ENCODE measurements around the gene HOOK2. TPM values are rescaled to one million over a fixed set of nuclear protein-coding genes. Genes with fewer than 3 reads are reported as not detected.

The HOOK2 gene
- total RNA-seq, 2 experiments from 2014 or later = 20.2 to 22.2 TPM

DNA sequence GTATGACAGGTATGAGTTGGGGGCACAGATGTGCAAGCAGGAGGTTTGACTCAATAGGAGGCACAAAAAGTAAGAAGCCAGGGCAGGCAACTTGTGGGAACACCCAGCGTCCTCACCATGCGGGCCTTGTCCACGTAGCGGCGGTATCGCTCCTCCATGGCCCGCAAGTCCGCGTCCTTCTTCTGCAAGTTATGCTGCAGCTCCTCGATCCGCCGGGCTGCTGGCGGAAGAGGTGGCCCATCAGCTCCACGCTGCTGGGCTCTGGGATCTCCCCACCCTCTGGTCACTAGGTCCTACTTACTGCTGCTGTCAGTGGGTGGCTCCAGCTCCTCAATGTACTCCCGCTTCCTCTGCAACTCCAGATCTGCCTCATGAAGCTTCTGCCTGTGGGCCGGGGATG lies 10.7 kb downstream of the HOOK2 start:
- Mint-ChIP-seq H3K9me3 (no peaks in the 10 kb centered on the region), H3K4me1 (ENCODE audit: low read depth) (peaks cover 9% of the 10 kb centered on the region), H3K4me3 (no peak overlapping the region), H3K27ac (no peak overlapping the region), H3K27me3 (no peaks in the 10 kb centered on the region), H3K36me3 (peaks cover 2% of the 10 kb centered on the region)
- POLR2A ChIA-PET = interaction anchor here (3.1 kb wide), 1 partner anchor 28 kb away, joined by 21 read pairs; the partner anchor contains the start of gene JUNB
- intact Hi-C loops (cut with micrococcal nuclease) = no loop called here
- no peak for DNase-seq
- CTCF ChIA-PET = interaction anchor here (0.6 to 15.7 kb wide), 15 partner anchors 9 to 340 kb away, joined by 3 to 636 read pairs (median 5); partner anchors contain the start of genes GET3, JUNB, PRDX2 and RNASEH2A

DNA sequence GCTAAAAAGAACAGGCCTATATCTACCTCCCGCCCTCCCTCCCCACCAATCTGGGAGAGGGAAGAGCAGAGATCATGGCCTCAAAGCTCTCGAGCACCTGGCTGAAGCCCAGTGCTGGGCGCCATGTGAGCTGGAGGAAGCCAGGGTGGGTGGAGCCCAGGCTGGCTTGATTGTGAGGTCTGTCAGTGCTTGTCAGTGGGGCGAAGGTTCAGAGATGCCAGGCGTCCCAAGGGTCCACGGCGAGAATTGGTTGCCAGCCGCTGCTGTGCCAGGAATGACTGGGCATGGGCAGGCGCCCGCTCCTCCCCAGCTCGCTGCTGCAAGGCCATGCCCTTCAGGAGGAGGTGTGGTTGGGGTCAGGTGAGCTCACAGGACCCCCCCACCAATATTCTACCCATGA lies 12.3 kb downstream of the HOOK2 start:
- H3K36me3 Mint-ChIP-seq = peaks cover 2% of the 10 kb centered on the region

DNA sequence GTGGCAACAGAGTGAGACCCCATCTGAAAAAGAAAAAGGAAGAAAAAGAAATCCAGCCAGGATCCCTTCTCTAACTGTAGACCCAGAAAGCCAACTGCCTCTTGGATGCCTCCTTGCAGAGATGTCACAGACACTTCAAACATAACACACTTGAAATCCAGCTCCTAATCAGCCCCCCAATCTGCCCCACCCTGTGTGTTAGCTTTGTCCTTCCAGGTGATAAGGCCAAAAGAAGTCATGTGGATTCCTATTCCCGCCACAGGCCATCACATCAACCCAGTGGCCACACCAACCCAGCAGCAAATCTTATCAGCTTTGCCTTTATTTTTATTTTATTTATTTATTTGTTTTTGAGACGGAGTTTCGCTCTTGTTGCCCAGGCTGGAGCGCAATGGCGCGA lies 15.7 kb downstream of the HOOK2 start:
- CTCF ChIA-PET = interaction anchor here (0.7 to 15.7 kb wide), 28 partner anchors 8 to 206 kb away, joined by 3 to 636 read pairs (median 6); partner anchors contain the start of genes BEST2, FARSA, FBXW9 and GET3

More for the DNA sequence above, 12.3 kb downstream of the HOOK2 start:
- H3K4me3 Mint-ChIP-seq = no peak overlapping the region
- no peaks in the 10 kb centered on the region for H3K9me3 Mint-ChIP-seq
- intact Hi-C loops (cut with micrococcal nuclease) = no loop called here
- ChIA-PET CTCF (interaction anchor here (0.5 to 15.7 kb wide), 9 partner anchors 11 to 86 kb away, joined by 3 to 636 read pairs (median 5); partner anchors contain the start of genes JUNB, PRDX2, RNASEH2A and RTBDN), POLR2A (no interaction called here)
- peaks cover under 1% of the 10 kb centered on the region for H3K27me3 Mint-ChIP-seq
- peaks cover 5% of the 10 kb centered on the region for H3K4me1 Mint-ChIP-seq (ENCODE audit: low read depth)
- no peak overlapping the region for H3K27ac Mint-ChIP-seq
- no peak for DNase-seq

DNA sequence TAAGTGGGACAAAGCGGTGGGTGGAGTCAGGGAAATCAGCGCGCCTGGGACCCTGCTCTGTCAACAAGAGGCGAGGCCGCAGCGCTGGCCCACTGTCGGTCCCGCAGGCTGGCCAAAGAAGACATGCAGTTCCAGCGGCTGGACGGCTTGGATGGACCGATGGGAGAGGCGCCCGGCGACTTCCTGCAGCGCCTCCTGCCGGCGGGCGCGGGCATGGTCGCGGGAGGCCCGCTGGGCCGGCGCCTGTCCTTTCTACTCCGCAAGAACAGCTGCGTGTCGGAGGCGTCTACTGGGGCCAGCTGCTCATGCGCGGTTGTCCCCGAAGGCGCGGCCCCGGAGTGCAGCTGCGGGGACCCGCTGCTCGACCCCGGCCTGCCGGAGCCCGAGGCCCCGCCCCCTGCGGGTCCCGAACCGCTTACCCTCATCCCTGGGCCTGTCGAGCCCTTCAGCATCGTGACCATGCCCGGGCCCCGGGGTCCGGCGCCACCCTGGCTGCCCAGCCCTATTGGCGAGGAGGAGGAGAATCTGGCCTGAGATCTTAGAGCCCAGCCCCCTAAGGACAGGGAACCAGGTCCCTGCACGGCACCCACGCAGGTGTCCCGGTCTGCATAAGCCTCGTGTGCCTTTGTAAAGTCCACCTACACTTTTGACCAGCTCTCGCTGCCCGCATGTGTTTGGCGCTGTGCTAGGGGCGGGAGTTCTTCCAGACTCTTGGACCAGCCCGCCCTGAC lies 17.6 kb downstream of the HOOK2 start:
- Mint-ChIP-seq H3K27ac (no peak overlapping the region), H3K4me3 (peak overlapping the region; percentile 48), H3K36me3 (no peaks in the 10 kb centered on the region), H3K4me1 (ENCODE audit: low read depth) (peaks cover 4% of the 10 kb centered on the region), H3K9me3 (no peaks in the 10 kb centered on the region), H3K27me3 (peaks cover 11% of the 10 kb centered on the region)
- intact Hi-C loops (cut with micrococcal nuclease) = loop anchor here (1.0 kb wide), 2 partner anchors 40 to 81 kb away; no protein-coding TSS in a partner anchor
- peak; percentile 78 for DNase-seq
- POLR2A ChIA-PET = interaction anchor here (1.3 to 1.4 kb wide), 2 partner anchors 24 to 39 kb away, joined by 3 to 5 read pairs; no protein-coding TSS in a partner anchor
- CTCF ChIA-PET = interaction anchor here (0.5 to 15.7 kb wide), 36 partner anchors 11 to 208 kb away, joined by 3 to 636 read pairs (median 5); partner anchors contain the start of genes DHPS, FBXW9, GCDH and GET3

More for the DNA sequence above, 15.7 kb downstream of the HOOK2 start:
- Mint-ChIP-seq H3K4me3 (no peak overlapping the region), H3K27ac (no peak overlapping the region), H3K9me3 (no peaks in the 10 kb centered on the region), H3K36me3 (peaks cover 2% of the 10 kb centered on the region), H3K4me1 (ENCODE audit: low read depth) (peaks cover 4% of the 10 kb centered on the region), H3K27me3 (peaks cover 10% of the 10 kb centered on the region)
- no peak for DNase-seq
- intact Hi-C loops (cut with micrococcal nuclease) = loop anchor here (1.0 kb wide), 1 partner anchor 37 kb away; no protein-coding TSS in a partner anchor
- POLR2A ChIA-PET = interaction anchor here (1.7 kb wide), 1 partner anchor 36 kb away, joined by 8 read pairs; no protein-coding TSS in a partner anchor

DNA sequence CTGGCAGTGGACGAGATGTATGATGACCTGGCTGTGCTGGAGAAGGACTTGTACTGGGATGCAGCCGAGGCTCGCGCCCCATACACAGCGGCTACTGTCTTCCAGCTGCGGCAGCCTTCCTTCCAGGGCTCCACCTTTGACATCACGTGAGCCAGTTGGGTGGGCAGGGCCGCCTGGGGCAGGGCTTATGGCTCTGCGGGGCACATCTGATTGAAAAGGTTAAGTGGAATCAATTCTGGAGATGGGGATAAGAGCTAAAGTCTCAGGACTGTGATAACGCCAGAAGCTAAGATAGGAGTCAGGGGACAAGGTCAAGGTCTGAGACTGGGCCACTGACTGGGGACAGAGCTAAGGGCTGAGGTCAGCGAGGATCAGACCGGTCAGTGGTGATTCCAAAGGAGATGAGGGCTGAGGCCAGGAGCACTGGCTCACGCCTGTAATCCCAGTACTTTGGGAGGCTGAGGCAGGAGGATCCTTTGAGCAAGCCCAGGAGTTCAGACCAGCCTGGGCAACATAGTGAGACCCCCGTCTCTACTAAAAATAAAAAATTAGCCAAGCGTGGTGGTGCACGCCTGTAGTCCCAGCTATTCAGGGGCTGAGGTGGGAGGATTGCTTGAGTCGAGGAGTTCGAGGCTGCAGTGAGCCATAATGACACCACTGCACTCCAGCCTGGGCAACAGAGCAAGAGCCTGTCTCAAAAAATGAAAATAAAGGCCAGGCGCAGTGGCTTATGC lies 19.0 kb downstream of the HOOK2 start:
- intact Hi-C loops (cut with micrococcal nuclease) = no loop called here
- DNase-seq = no peak
- POLR2A ChIA-PET = interaction anchor here (0.6 kb wide), 1 partner anchor 27 kb away, joined by 3 read pairs; no protein-coding TSS in a partner anchor
- no peak overlapping the region for H3K27ac Mint-ChIP-seq
- no peaks in the 10 kb centered on the region for H3K36me3 Mint-ChIP-seq
- no peak overlapping the region for H3K4me3 Mint-ChIP-seq
- peaks cover 4% of the 10 kb centered on the region for H3K4me1 Mint-ChIP-seq (ENCODE audit: low read depth)
- CTCF ChIA-PET = interaction anchor here (0.6 to 15.7 kb wide), 8 partner anchors 9 to 126 kb away, joined by 3 to 636 read pairs (median 31); partner anchors contain the start of genes GET3, JUNB, PRDX2 and RNASEH2A
- H3K27me3 Mint-ChIP-seq = peaks cover 11% of the 10 kb centered on the region
- no peaks in the 10 kb centered on the region for H3K9me3 Mint-ChIP-seq

DNA sequence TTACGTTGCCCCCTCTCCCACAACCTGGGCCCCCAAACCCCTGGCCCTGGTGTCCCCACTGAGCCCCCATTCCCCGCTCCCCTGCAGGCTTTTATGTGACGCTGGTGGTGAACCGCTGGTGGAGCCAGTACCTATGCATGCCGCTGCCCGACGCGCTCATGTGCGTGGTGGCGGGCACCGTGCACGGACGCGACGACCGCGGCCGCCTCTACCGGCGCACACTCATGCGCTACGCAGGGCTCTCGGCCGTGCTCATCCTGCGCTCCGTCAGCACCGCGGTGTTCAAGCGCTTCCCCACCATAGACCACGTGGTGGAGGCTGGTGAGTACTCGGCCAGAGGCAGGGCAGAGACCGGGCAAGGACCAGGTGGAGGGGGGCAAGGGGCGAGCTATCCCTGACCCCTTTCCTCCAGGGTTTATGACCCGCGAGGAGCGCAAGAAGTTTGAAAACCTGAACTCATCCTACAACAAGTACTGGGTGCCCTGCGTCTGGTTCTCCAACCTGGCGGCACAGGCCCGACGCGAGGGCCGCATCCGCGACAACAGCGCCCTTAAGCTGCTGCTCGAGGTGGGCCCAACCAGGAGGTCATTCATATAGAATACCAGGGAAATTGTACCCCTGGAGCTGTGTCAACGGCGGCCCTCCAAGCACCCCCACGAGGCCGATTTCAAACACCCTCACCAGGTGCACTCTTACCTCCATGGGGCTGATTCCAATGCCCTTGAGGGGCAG lies 20.7 kb downstream of the HOOK2 start:
- intact Hi-C loops (cut with micrococcal nuclease) = no loop called here
- no peaks in the 10 kb centered on the region for H3K9me3 Mint-ChIP-seq
- H3K27ac Mint-ChIP-seq = no peak overlapping the region
- H3K4me3 Mint-ChIP-seq = no peak overlapping the region
- no peaks in the 10 kb centered on the region for H3K36me3 Mint-ChIP-seq
- CTCF ChIA-PET = interaction anchor here (0.5 to 7.6 kb wide), 9 partner anchors 8 to 553 kb away, joined by 3 to 116 read pairs (median 5); partner anchors contain the start of genes GET3 and TRIR
- POLR2A ChIA-PET = no interaction called here
- peaks cover 17% of the 10 kb centered on the region for H3K27me3 Mint-ChIP-seq
- DNase-seq = no peak
- peaks cover 3% of the 10 kb centered on the region for H3K4me1 Mint-ChIP-seq (ENCODE audit: low read depth)

DNA sequence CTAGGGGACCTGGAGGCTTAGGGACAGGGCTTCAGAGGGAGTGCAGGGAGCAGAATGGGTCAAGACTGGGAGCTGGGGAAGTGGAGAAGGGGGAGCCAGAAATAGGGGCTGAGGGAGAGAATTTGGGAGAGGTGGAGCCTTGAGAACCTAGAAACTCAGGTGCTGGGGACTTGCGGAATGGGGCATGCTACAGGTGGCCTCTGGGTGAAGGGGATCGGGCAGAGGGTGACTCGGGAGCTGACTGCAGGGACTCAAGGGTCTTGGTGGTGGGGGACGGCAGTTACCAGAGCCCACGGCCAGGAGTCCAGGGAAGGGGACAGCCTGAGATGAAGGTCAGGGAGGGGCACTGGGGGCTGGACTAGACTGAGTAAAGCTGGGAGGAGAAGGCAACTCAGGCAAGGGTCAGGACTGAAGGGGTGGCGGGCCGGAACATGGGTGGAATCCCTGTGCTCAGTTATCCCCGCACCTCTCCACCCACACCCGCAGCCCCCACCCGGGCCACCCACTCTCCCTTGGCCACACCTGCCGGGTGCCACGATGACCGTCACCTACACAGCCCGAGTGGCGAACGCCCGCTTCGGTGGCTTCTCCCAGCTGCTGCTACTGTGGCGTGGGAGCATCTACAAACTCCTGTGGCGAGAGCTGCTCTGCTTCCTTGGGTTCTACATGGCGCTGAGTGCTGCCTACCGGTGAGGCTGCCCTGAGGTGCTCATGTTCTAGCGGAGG lies 23.1 kb downstream of the HOOK2 start:
- ChIA-PET CTCF (interaction anchor here (1.4 to 1.7 kb wide), 3 partner anchors 8 to 96 kb away, joined by 6 to 7 read pairs (median 6); no protein-coding TSS in a partner anchor), POLR2A (no interaction called here)
- intact Hi-C loops (cut with micrococcal nuclease) = no loop called here
- H3K27me3 Mint-ChIP-seq = peaks cover 12% of the 10 kb centered on the region
- no peak for DNase-seq
- peaks cover 4% of the 10 kb centered on the region for H3K4me1 Mint-ChIP-seq (ENCODE audit: low read depth)
- H3K9me3 Mint-ChIP-seq = peaks cover 7% of the 10 kb centered on the region
- H3K4me3 Mint-ChIP-seq = no peak overlapping the region
- H3K27ac Mint-ChIP-seq = no peak overlapping the region
- H3K36me3 Mint-ChIP-seq = peaks cover 12% of the 10 kb centered on the region

DNA sequence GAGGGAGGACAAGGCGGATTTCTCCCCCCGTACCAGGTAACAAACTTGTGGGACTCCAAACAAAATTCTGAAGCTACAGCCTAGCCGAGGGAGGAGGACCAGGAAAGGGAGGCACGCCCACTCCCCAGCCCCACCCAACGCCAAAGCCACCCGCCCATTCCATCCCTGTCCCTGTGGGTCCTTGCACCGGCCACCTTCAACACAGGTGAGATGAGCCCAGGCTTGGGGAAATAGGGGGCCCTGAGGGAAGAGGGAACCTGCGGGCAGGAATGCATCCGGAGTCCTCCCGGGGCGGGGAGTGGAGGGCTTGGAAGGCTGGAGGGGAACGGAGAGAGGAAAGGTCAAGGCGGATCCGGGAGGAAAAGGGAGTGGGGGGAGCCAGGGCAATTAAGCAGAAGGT lies 23.7 kb downstream of the HOOK2 start, which contains the start of gene BEST2:
TSS of gene BEST2 (plus strand) at position 157 of the 400 bp plus-strand sequence. CDS start 802 bp downstream, outside the sequence.
- H3K4me3 Mint-ChIP-seq = no peak within 1 kb of the TSS
- peaks cover 12% of the 10 kb centered on the region for H3K27me3 Mint-ChIP-seq
- intact Hi-C loops (cut with micrococcal nuclease) = no loop called here
- peaks cover 7% of the 10 kb centered on the region for H3K9me3 Mint-ChIP-seq
- ChIA-PET POLR2A (no interaction called here), CTCF (interaction anchor here (1.4 to 1.7 kb wide), 2 partner anchors 8 to 14 kb away, joined by 6 to 7 read pairs; no protein-coding TSS in a partner anchor)
- no peak within 1 kb of the TSS for H3K27ac Mint-ChIP-seq
- peaks cover 18% of the 10 kb centered on the region for H3K36me3 Mint-ChIP-seq
- DNase-seq = no peak
- peaks cover 4% of the 10 kb centered on the region for H3K4me1 Mint-ChIP-seq (ENCODE audit: low read depth)

DNA sequence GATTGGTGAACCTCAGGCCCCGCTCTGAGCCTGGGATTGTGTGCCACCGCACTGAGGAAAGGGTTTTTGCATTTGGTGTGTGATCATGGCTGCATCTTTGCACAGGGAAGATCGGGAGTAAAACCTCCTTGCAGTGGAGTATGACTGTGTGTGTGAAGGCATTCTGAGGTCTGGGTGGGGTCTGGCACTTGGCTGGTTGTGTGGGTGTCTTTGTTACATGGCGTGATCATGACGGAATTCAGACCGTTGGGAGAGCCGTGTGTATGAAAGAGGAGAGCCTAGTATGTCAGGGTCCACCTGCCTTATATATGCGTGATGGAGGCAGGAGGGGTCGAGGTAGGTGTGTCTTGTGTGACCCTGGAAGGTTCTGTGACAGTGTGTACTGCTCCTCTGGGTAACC lies 24.5 kb downstream of the HOOK2 start:
- Mint-ChIP-seq H3K4me1 (ENCODE audit: low read depth) (peaks cover 4% of the 10 kb centered on the region), H3K9me3 (peaks cover 7% of the 10 kb centered on the region), H3K4me3 (no peak overlapping the region), H3K27me3 (peaks cover 7% of the 10 kb centered on the region), H3K27ac (no peak overlapping the region), H3K36me3 (peaks cover 21% of the 10 kb centered on the region)
- DNase-seq = no peak
- intact Hi-C loops (cut with micrococcal nuclease) = no loop called here
- POLR2A ChIA-PET = no interaction called here
- CTCF ChIA-PET = interaction anchor here (1.2 to 1.7 kb wide), 2 partner anchors 10 to 15 kb away, joined by 3 to 9 read pairs; no protein-coding TSS in a partner anchor

DNA sequence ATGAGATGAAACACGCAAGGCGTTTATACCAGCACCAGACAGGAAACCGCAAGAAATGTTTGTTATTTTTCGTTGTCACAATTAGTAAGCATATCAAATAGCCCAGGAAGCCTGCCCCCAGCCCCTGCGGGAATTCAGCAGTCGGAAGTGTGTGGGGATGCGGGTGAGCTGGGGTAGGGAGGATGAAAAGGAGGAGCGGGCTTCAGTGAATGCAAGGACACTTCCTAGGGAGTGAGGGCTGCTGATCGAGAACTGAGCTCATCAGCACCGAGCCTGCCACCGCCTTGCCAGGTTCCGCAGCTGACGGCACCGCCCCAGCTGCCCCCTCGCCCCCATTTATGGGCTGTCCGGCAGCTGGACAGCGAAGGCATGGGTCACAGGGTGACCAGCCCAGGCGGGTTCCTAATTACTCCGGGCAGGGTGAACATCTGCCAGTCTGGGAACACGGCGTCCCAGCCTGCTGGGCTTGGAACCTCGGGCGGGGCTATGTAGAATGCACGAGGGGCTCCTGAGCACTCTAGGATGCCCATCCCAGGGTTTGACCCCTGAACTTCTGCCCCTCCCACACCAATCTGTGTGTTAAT lies 25.3 kb downstream of the HOOK2 start:
- intact Hi-C loops (cut with micrococcal nuclease) = no loop called here
- no peak overlapping the region for H3K4me3 Mint-ChIP-seq
- no peak for DNase-seq
- POLR2A ChIA-PET = no interaction called here
- H3K9me3 Mint-ChIP-seq = peaks cover 7% of the 10 kb centered on the region
- peaks cover 23% of the 10 kb centered on the region for H3K36me3 Mint-ChIP-seq
- H3K27me3 Mint-ChIP-seq = peaks cover 7% of the 10 kb centered on the region
- CTCF ChIA-PET = interaction anchor here (0.9 to 1.7 kb wide), 3 partner anchors 10 to 77 kb away, joined by 3 to 9 read pairs (median 3); no protein-coding TSS in a partner anchor
- H3K4me1 Mint-ChIP-seq (ENCODE audit: low read depth) = peaks cover 4% of the 10 kb centered on the region
- no peak overlapping the region for H3K27ac Mint-ChIP-seq
